ENCODE measurements around the gene CAVIN1. TPM values are rescaled to one million over a fixed set of nuclear protein-coding genes. Genes with fewer than 3 reads are reported as not detected.

Gene CAVIN1
- total RNA-seq, 6 donors from 2014 or later: 89.1 to 406 (median 307) TPM

DNA sequence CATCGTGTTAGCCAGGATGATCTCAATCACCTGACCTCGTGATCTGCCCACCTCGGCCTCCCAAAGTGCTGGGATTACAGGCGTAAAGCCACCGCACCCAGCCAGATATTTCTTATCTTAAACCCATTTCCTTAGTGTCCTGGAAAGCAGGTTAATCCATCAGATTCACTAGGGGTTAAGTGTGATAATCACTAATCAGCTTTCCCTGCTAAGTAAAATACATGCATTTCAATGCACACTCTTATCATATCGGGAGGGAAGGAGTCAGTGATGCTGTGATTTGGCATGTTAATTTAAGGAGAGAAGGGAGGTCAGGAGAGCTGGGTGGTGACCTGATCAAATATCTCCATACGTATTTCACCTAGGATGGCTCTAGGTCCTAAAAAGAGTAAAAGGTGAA lies 63.9 kb downstream of the CAVIN1 start:
- DNase-seq (no peak), ATAC-seq (ENCODE audit: low FRiP score in 2 of 2) (no peak)
- Histone ChIP-seq H3K4me1 (peaks cover 53 to 81% (median 63%) of the 10 kb centered on the region in 4 donors), H3K9me3 (no peaks in the 10 kb centered on the region), H3K4me3 (no peak overlapping the region), H3K27me3 (no peaks in the 10 kb centered on the region), H3K36me3 (peaks cover 0 to 10% (median 0%) of the 10 kb centered on the region in 4 donors), H3K27ac (no peak overlapping the region)
- WGBS, 2 donors: 87 to 88% methylated on average over 7 of the region's 7 CpGs
- TF ChIP-seq POLR2AphosphoS5 (IDR thresholded peaks at IDR 0.05) (no peak), POLR2A (IDR thresholded peaks at IDR 0.05) (no peak), EP300 (IDR thresholded peaks at IDR 0.05) (no peak)
- TF ChIP-seq, protein P1, sequence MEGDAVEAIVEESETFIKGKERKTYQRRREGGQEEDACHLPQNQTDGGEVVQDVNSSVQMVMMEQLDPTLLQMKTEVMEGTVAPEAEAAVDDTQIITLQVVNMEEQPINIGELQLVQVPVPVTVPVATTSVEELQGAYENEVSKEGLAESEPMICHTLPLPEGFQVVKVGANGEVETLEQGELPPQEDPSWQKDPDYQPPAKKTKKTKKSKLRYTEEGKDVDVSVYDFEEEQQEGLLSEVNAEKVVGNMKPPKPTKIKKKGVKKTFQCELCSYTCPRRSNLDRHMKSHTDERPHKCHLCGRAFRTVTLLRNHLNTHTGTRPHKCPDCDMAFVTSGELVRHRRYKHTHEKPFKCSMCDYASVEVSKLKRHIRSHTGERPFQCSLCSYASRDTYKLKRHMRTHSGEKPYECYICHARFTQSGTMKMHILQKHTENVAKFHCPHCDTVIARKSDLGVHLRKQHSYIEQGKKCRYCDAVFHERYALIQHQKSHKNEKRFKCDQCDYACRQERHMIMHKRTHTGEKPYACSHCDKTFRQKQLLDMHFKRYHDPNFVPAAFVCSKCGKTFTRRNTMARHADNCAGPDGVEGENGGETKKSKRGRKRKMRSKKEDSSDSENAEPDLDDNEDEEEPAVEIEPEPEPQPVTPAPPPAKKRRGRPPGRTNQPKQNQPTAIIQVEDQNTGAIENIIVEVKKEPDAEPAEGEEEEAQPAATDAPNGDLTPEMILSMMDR (IDR thresholded peaks at IDR 0.05): no peak

- H3K4me3 ChIP-seq: no peak overlapping the region
- peaks cover 47 to 77% (median 56%) of the 10 kb centered on the region in 4 donors for H3K4me1 ChIP-seq
- 64 to 73% methylated on average over 1 of the region's 1 CpG for WGBS, 2 donors
- H3K27ac ChIP-seq: no peak overlapping the region
- no peak for ATAC-seq (ENCODE audit: low FRiP score in 2 of 2)
- no peaks in the 10 kb centered on the region for H3K27me3 ChIP-seq
- TF ChIP-seq EP300 (IDR thresholded peaks at IDR 0.05) (no peak), POLR2A (IDR thresholded peaks at IDR 0.05) (no peak), POLR2AphosphoS5 (IDR thresholded peaks at IDR 0.05) (no peak)
- TF ChIP-seq, protein P1 (IDR thresholded peaks at IDR 0.05): no peak
- peaks cover 0 to 10% (median 0%) of the 10 kb centered on the region in 4 donors for H3K36me3 ChIP-seq
- no peak for DNase-seq
- H3K9me3 ChIP-seq: no peaks in the 10 kb centered on the region
Observed at GRCh38 chr17:42358434-42358833, 64.6 kb downstream of the CAVIN1 start.

GRCh38 chr17:42354956-42355843 lies 67.9 kb downstream of the CAVIN1 start:
- Histone ChIP-seq H3K27ac (no peak overlapping the region), H3K9me3 (no peaks in the 10 kb centered on the region), H3K27me3 (no peaks in the 10 kb centered on the region), H3K36me3 (peaks cover 0 to 10% (median 0%) of the 10 kb centered on the region in 4 donors), H3K4me3 (no peak overlapping the region), H3K4me1 (peaks cover 31 to 53% (median 40%) of the 10 kb centered on the region in 4 donors)
- peak in 1 of 2 donors; percentile 52 for ATAC-seq (ENCODE audit: low FRiP score in 2 of 2)
- DNase-seq: no peak
- TF ChIP-seq, protein P1 (IDR thresholded peaks at IDR 0.05): no peak
- TF ChIP-seq POLR2AphosphoS5 (IDR thresholded peaks at IDR 0.05) (no peak), POLR2A (IDR thresholded peaks at IDR 0.05) (no peak), EP300 (IDR thresholded peaks at IDR 0.05) (no peak)
- WGBS, 2 donors: 63 to 65% methylated on average over 3 of the region's 3 CpGs

Small RNAs within 50 kb of the gene (small RNA-seq; reads per million reads assigned to genes)
- gene RNU7-97P: 0 reads per million in 4 donors

Other genes with a start within 250 kb of the CAVIN1 start
- gene KCNH4, start 242.1 kb downstream of the CAVIN1 start, total RNA-seq: under 1 TPM in 2 of 6 donors, not detected in 4; under 0.01 to 0.27 TPM
- gene HCRT, start 237.8 kb downstream of the CAVIN1 start, total RNA-seq: not detected
- 10 to 100 TPM; 24.3 to 40.9 (median 33.0) TPM for gene GHDC, start 228.8 kb downstream of the CAVIN1 start, total RNA-seq
- 100 to 1,000 TPM in 1 of 6 donors, 10 to 100 TPM in 5; 48.6 to 115 (median 66.3) TPM for gene STAT5B, start 146.9 kb downstream of the CAVIN1 start, total RNA-seq
- gene STAT5A, start 134.8 kb downstream of the CAVIN1 start, total RNA-seq: 100 to 1,000 TPM in 1 of 6 donors, 10 to 100 TPM in 5; 33.7 to 119 (median 70.3) TPM
- 100 to 1,000 TPM; 228 to 335 (median 264) TPM for gene STAT3, start 34.8 kb downstream of the CAVIN1 start, total RNA-seq
- 100 to 1,000 TPM in 3 of 6 donors, 10 to 100 TPM in 3; 68.3 to 212 (median 118) TPM for gene ATP6V0A1, start 35.6 kb upstream of the CAVIN1 start, total RNA-seq
- 10 to 100 TPM; 36.7 to 97.4 (median 68.4) TPM for gene NAGLU, start 113.0 kb upstream of the CAVIN1 start, total RNA-seq
- 1 to 10 TPM in 5 of 6 donors, not detected in 1; 1.3 to 6.3 (median 1.7) TPM for gene HSD17B1, start 129.7 kb upstream of the CAVIN1 start, total RNA-seq
- gene COASY, start 138.9 kb upstream of the CAVIN1 start, total RNA-seq: 10 to 100 TPM; 34.7 to 71.1 (median 51.4) TPM
- gene MLX, start 143.8 kb upstream of the CAVIN1 start, total RNA-seq: 100 to 1,000 TPM in 1 of 6 donors, 10 to 100 TPM in 5; 61.8 to 104 (median 83.5) TPM
- 1 to 10 TPM in 5 of 6 donors, not detected in 1; 1.9 to 6.8 (median 3.8) TPM for gene PSMC3IP, start 154.5 kb upstream of the CAVIN1 start, total RNA-seq
- 10 to 100 TPM; 47.1 to 89.7 (median 59.9) TPM for gene RETREG3, start 186.1 kb upstream of the CAVIN1 start, total RNA-seq
- gene TUBG1, start 186.4 kb upstream of the CAVIN1 start, total RNA-seq: 10 to 100 TPM; 27.3 to 55.4 (median 31.8) TPM
- 100 to 1,000 TPM in 1 of 6 donors, 10 to 100 TPM in 5; 12.4 to 104 (median 15.2) TPM for gene TUBG2, start 236.0 kb upstream of the CAVIN1 start, total RNA-seq